ENCODE data around the gene LRATD1. TPM values are rescaled to one million over a fixed set of nuclear protein-coding genes. Genes with fewer than 3 reads are reported as not detected.

Gene LRATD1
- total RNA-seq, 1 donor from 2014 or later = 19.4 TPM

- Mint-ChIP-seq H3K27me3 (ENCODE audit: unreplicated experiment) (no peaks in the 10 kb centered on the region), H3K9me3 (ENCODE audit: unreplicated experiment) (no peaks in the 10 kb centered on the region), H3K36me3 (ENCODE audit: unreplicated experiment) (no peaks in the 10 kb centered on the region), H3K4me3 (ENCODE audit: unreplicated experiment) (no peak overlapping the region), H3K27ac (ENCODE audit: unreplicated experiment) (no peak overlapping the region), H3K4me1 (ENCODE audit: low read depth, unreplicated experiment) (no peaks in the 10 kb centered on the region)
- no peak for TF ChIP-seq CTCF (IDR thresholded peaks at IDR 0.05; ENCODE audit: partially characterized antibody, unreplicated experiment)
- DNase-seq = no peak
These were observed 10.0 kb downstream of the LRATD1 start for GRCh38 chr2:14642499-14642898.

DNA sequence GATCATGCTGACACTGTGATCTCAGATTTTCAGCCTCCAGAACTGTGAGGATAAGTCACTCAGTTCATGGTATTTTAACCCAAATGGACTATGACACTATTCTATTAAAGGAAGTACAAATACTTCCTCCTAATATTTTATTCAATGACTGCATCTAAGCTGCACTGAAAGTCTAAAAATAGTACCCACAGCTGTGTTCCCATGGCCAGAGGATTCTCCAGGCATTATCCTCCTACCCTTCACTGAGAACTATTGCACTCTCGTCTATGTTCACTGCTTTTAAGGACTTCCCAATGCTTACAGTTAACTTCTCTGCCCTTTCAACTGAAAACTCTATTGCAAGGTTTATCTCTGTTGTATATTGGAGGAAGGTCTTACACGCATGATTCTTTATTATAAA lies 15.2 kb downstream of the LRATD1 start:
- H3K4me1 Mint-ChIP-seq (ENCODE audit: low read depth, unreplicated experiment) = peaks cover 3% of the 10 kb centered on the region
- no peaks in the 10 kb centered on the region for H3K9me3 Mint-ChIP-seq (ENCODE audit: unreplicated experiment)

DNA sequence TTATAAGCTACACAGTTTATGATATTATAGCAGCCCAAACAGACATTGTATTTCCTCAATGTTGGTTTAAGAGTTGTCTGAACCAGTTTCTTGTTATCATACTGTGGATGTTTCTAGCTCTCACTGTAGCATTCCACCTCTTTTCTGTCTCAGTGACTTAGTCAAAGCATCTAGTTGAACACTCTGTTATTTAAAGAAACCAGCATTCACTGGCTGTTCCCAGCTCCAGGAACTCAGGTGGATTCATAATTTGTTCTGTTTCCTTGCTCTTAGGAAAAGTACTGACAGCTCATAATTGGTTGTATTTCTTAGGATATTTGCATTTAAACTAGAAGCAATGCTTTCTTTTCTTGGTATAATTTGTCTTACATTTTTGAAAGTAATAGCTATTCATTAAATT lies 17.5 kb downstream of the LRATD1 start:
- no peaks in the 10 kb centered on the region for H3K27me3 Mint-ChIP-seq (ENCODE audit: unreplicated experiment)
- H3K4me1 Mint-ChIP-seq (ENCODE audit: low read depth, unreplicated experiment) = peaks cover 15% of the 10 kb centered on the region
- no peaks in the 10 kb centered on the region for H3K36me3 Mint-ChIP-seq (ENCODE audit: unreplicated experiment)
- H3K9me3 Mint-ChIP-seq (ENCODE audit: unreplicated experiment) = peaks cover 5% of the 10 kb centered on the region
- no peak overlapping the region for H3K4me3 Mint-ChIP-seq (ENCODE audit: unreplicated experiment)
- H3K27ac Mint-ChIP-seq (ENCODE audit: unreplicated experiment) = no peak overlapping the region
- no peak for TF ChIP-seq CTCF (IDR thresholded peaks at IDR 0.05; ENCODE audit: partially characterized antibody, unreplicated experiment)
- DNase-seq = no peak

More for the DNA sequence above, 15.2 kb downstream of the LRATD1 start:
- no peak for DNase-seq
- H3K27ac Mint-ChIP-seq (ENCODE audit: unreplicated experiment) = no peak overlapping the region
- no peak overlapping the region for H3K4me3 Mint-ChIP-seq (ENCODE audit: unreplicated experiment)
- no peaks in the 10 kb centered on the region for H3K27me3 Mint-ChIP-seq (ENCODE audit: unreplicated experiment)
- TF ChIP-seq CTCF (IDR thresholded peaks at IDR 0.05; ENCODE audit: partially characterized antibody, unreplicated experiment) = no peak
- H3K36me3 Mint-ChIP-seq (ENCODE audit: unreplicated experiment) = no peaks in the 10 kb centered on the region

GRCh38 chr2:14654835-14655282 lies 22.3 kb downstream of the LRATD1 start:
- peaks cover 5% of the 10 kb centered on the region for H3K9me3 Mint-ChIP-seq (ENCODE audit: unreplicated experiment)
- H3K27me3 Mint-ChIP-seq (ENCODE audit: unreplicated experiment) = no peaks in the 10 kb centered on the region
- H3K4me1 Mint-ChIP-seq (ENCODE audit: low read depth, unreplicated experiment) = peaks cover 18% of the 10 kb centered on the region
- TF ChIP-seq CTCF (IDR thresholded peaks at IDR 0.05; ENCODE audit: partially characterized antibody, unreplicated experiment) = no peak
- H3K4me3 Mint-ChIP-seq (ENCODE audit: unreplicated experiment) = no peak overlapping the region
- peak overlapping the region; percentile 79 for H3K27ac Mint-ChIP-seq (ENCODE audit: unreplicated experiment)
- H3K36me3 Mint-ChIP-seq (ENCODE audit: unreplicated experiment) = no peaks in the 10 kb centered on the region
- no peak for DNase-seq

DNA sequence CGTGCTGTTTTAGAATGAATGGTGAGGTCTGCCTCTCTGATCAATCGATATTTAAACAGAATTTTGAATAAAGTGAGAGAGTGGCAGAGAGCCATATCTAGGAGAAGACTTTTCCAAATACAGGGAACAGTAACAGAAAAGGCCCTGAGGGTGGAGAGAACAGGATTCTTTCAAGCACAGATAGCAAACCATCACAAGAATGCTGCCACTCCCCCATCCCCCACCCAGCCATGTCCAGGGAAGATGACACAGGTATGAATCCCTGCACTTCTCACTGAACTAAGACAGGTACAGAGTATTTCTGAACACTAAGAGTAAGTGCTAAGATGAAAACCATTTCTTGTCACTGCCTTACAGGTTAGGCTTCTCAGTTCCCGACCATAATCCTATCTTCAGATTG lies 23.6 kb downstream of the LRATD1 start:
- peaks cover 5% of the 10 kb centered on the region for H3K9me3 Mint-ChIP-seq (ENCODE audit: unreplicated experiment)
- no peak for TF ChIP-seq CTCF (IDR thresholded peaks at IDR 0.05; ENCODE audit: partially characterized antibody, unreplicated experiment)
- no peak for DNase-seq
- no peak overlapping the region for H3K27ac Mint-ChIP-seq (ENCODE audit: unreplicated experiment)
- H3K27me3 Mint-ChIP-seq (ENCODE audit: unreplicated experiment) = no peaks in the 10 kb centered on the region
- H3K4me3 Mint-ChIP-seq (ENCODE audit: unreplicated experiment) = no peak overlapping the region
- H3K4me1 Mint-ChIP-seq (ENCODE audit: low read depth, unreplicated experiment) = peaks cover 18% of the 10 kb centered on the region
- no peaks in the 10 kb centered on the region for H3K36me3 Mint-ChIP-seq (ENCODE audit: unreplicated experiment)

Data from glutamatergic neuron (in vitro differentiated cells).